CD4-positive, alpha-beta T cell (primary cell): Measurements from ENCODE around the gene PUSL1. TPM values are rescaled to one million over a fixed set of nuclear protein-coding genes. Genes with fewer than 3 reads are reported as not detected.
A peak's percentile ranks its signal among the peaks of the same experiment; 100 is the strongest.

Experiments used
- ATAC-seq: fragments of 200-7000 bp; cut with Tn5 transposase; one replicate; pipeline ENCODE4 v1.10.0; 2022; ENCODE audit warnings: mild to moderate bottlenecking; ENCODE audit not compliant: poor library complexity
- CTCF ChIA-PET: fragments of 350-600 bp; sonication (Branson Sonifier 250); formaldehyde crosslinking; loops from one replicate; lab custom pipeline; 2021; ENCODE audit warnings: antibody characterized with exemption, inconsistent platforms; lab: Charles Lee
- POLR2A ChIA-PET: fragments of 350-600 bp; sonication (Branson Sonifier 250); formaldehyde crosslinking; loops from one replicate; lab custom pipeline; 2021; ENCODE audit warnings: antibody characterized with exemption, inconsistent platforms; lab: Charles Lee
- DNase-seq, 14 experiments: peaks; one replicate each; pipeline ENCODE4 v3.0.0-alpha.2; 2013 to 2020; ENCODE audit warnings: mixed read lengths in 2 of 14
- H3K27ac ChIP-seq, 2 donors: one replicate each; pipeline versions ENCODE4 v1.5.1 to v1.7.0; 2013; ENCODE audit warnings: low read length in 2 of 2, low read depth in 1 of 2, mild to moderate bottlenecking in 1 of 2
- H3K27me3 ChIP-seq, 2 experiments: 1 replicate in 1 of 2; 2 replicates in 1 of 2; pipeline versions ENCODE4 v1.6.1 to v1.7.0; 2013; ENCODE audit warnings: low read length in 2 of 2, control low read depth in 1 of 2, mild to moderate bottlenecking in 1 of 2, moderate library complexity in 1 of 2; ENCODE audit not compliant: insufficient read depth in 2 of 2, control insufficient read depth in 1 of 2
- H3K36me3 ChIP-seq: one replicate; pipeline ENCODE4 v1.6.1; 2013; ENCODE audit warnings: low read length, control low read depth; ENCODE audit not compliant: insufficient read depth
- H3K4me1 ChIP-seq: one replicate; pipeline ENCODE4 v1.6.1; 2013; ENCODE audit warnings: low read length, control low read depth; ENCODE audit not compliant: insufficient read depth
- H3K4me3 ChIP-seq: one replicate; pipeline ENCODE4 v1.5.1; 2013; ENCODE audit warnings: mild to moderate bottlenecking, low read length, moderate library complexity
- H3K9me3 ChIP-seq, 2 experiments: 1 replicate in 1 of 2; 2 replicates in 1 of 2; pipeline versions ENCODE4 v1.6.1 to v1.7.0; 2013; ENCODE audit warnings: low read length in 2 of 2, mild to moderate bottlenecking in 2 of 2, control low read depth in 1 of 2, moderate library complexity in 1 of 2; ENCODE audit not compliant: control insufficient read depth in 1 of 2, insufficient read depth in 1 of 2
- H3K27ac Mint-ChIP-seq: one replicate; pipeline ENCODE4 v1.8.0; 2020; ENCODE audit warnings: mixed read lengths
- H3K27me3 Mint-ChIP-seq: one replicate; pipeline ENCODE4 v1.8.0; 2021; ENCODE audit warnings: mixed read lengths
- H3K36me3 Mint-ChIP-seq: one replicate; pipeline ENCODE4 v1.8.0; 2021; ENCODE audit warnings: low read depth, mixed read lengths
- H3K4me1 Mint-ChIP-seq: one replicate; pipeline ENCODE4 v1.8.0; 2021; ENCODE audit warnings: low read depth, mixed read lengths
- H3K4me3 Mint-ChIP-seq: one replicate; pipeline ENCODE4 v1.8.0; 2020; ENCODE audit warnings: mild to moderate bottlenecking, mixed read lengths
- H3K9me3 Mint-ChIP-seq: one replicate; pipeline ENCODE4 v1.8.0; 2020; ENCODE audit warnings: mixed read lengths
- intact Hi-C, 2 experiments: fragments of 100-400 bp; cut with DNase I in 1 of 2; cut with micrococcal nuclease in 1 of 2; formaldehyde crosslinking; loops; one replicate each; pipeline versions ENCODE4 v1.15.1 to v1.9.0; 2023 to 2025; cut with DNase I, micrococcal nuclease
- total RNA-seq, 174 experiments: library from RNA in 2 of 174; stranded (reverse) in 2 of 174; gene quantifications; one replicate each; pipeline ENCODE4 v1.2.3 and lab custom pipeline; 2021 to 2026
- TF ChIP-seq, protein P1 (sequence below): fragments of 200-600 bp; IDR thresholded peaks from one replicate; pipeline ENCODE4 v1.8.0; 2022; ENCODE audit warnings: antibody characterized with exemption, mild to moderate bottlenecking

PUSL1 gene
- total RNA-seq, 2 experiments from 2014 or later, result 18.1 to 19.2 TPM

DNA sequence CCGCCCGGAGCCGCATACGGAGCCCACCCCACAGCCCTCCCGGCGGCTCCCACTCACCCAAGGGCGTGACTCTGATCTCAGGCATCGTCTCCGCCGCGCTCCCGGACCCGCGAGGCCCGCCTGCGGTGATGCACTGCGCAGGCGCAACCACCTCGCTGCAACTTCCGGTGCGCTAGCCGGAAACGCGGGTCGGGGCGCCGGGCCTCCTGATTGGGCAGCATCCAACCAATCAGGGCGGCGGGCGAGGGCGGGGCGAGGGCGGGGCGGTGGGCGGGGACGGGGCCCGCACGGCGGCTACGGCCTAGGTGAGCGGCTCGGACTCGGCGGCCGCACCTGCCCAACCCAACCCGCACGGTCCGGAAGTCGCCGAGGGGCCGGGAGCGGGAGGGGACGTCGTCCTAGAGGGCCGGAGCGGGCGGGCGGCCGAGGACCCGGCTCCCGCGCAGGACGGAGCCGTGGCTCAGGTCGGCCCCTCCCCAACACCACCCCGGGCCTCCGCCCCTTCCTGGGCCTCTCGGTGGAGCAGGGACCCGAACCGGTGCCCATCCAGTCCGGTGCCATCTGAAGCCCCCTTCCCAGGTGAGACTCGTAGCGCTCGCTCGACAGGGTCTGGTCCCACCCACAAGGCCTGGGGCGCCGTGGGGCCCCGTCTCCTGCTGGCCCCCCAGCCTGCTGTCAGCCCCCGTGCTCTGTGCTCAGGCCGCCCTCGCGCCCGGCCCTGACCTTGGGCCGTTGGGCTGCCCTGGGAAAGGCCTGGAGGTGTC, 16.3 kb downstream of the PUSL1 start, which contains the start of the genes CPTP and INTS11:
CPTP (plus strand) TSS at position 279 of the 764 bp plus-strand sequence. CDS start 2,109 bp downstream, outside the sequence.
INTS11 (minus strand) TSS at position 137 of the 764 bp plus-strand sequence; CDS start at position 85, 52 bp downstream.
- POLR2A ChIA-PET, result interaction anchor here (0.9 kb wide), 1 partner anchor 15 kb away, joined by 4 read pairs; no protein-coding TSS in a partner anchor
- H3K4me3 Mint-ChIP-seq, result peak within 1 kb of the TSS; percentile 93
- peaks cover 14% of the 10 kb centered on the region for H3K36me3 Mint-ChIP-seq
- no peaks in the 10 kb centered on the region for H3K27me3 Mint-ChIP-seq
- Histone ChIP-seq H3K4me1 (peaks cover 56% of the 10 kb centered on the region), H3K27ac (peak within 1 kb of the TSS; percentile 61 to 70), H3K27me3 (no peaks in the 10 kb centered on the region), H3K9me3 (peaks cover 0 to 4% of the 10 kb centered on the region in 2 experiments), H3K4me3 (peak within 1 kb of the TSS; percentile 69), H3K36me3 (peaks cover 34% of the 10 kb centered on the region)
- CTCF ChIA-PET, result no interaction called here
- TF ChIP-seq, protein P1, sequence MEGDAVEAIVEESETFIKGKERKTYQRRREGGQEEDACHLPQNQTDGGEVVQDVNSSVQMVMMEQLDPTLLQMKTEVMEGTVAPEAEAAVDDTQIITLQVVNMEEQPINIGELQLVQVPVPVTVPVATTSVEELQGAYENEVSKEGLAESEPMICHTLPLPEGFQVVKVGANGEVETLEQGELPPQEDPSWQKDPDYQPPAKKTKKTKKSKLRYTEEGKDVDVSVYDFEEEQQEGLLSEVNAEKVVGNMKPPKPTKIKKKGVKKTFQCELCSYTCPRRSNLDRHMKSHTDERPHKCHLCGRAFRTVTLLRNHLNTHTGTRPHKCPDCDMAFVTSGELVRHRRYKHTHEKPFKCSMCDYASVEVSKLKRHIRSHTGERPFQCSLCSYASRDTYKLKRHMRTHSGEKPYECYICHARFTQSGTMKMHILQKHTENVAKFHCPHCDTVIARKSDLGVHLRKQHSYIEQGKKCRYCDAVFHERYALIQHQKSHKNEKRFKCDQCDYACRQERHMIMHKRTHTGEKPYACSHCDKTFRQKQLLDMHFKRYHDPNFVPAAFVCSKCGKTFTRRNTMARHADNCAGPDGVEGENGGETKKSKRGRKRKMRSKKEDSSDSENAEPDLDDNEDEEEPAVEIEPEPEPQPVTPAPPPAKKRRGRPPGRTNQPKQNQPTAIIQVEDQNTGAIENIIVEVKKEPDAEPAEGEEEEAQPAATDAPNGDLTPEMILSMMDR, result no peak
- H3K4me1 Mint-ChIP-seq, result peaks cover 28% of the 10 kb centered on the region
- H3K9me3 Mint-ChIP-seq, result no peaks in the 10 kb centered on the region
- peak; percentile 84 for ATAC-seq
- H3K27ac Mint-ChIP-seq, result peak within 1 kb of the TSS; percentile 81
- peak; percentile 93 to 98 (median 96) for DNase-seq
- intact Hi-C loops, result loop anchor here (1.0 to 2.0 kb wide), 4 partner anchors 16 to 51 kb away; partner anchors contain the start of genes DVL1 (in 1 of the 2), PUSL1 (in 1 of the 2) and UBE2J2 (in 1 of the 2)

- Histone ChIP-seq H3K27ac (peak overlapping the region; percentile 61 to 70), H3K4me1 (peaks cover 55% of the 10 kb centered on the region), H3K36me3 (peaks cover 26% of the 10 kb centered on the region), H3K9me3 (peaks cover 0 to 4% of the 10 kb centered on the region in 2 experiments), H3K4me3 (peak overlapping the region; percentile 69), H3K27me3 (no peaks in the 10 kb centered on the region)
- Mint-ChIP-seq H3K4me1 (peaks cover 28% of the 10 kb centered on the region), H3K4me3 (peak overlapping the region; percentile 80), H3K27ac (peak overlapping the region; percentile 74), H3K36me3 (peaks cover 10% of the 10 kb centered on the region), H3K27me3 (no peaks in the 10 kb centered on the region), H3K9me3 (no peaks in the 10 kb centered on the region)
- ChIA-PET POLR2A (interaction anchor here (0.9 to 1.0 kb wide), 2 partner anchors 16 to 50 kb away, joined by 4 to 6 read pairs; partner anchors contain the start of gene AURKAIP1), CTCF (no interaction called here)
- ATAC-seq, result peak; percentile 5
- TF ChIP-seq, protein P1, result no peak
- intact Hi-C loops, result loop anchor here (1.0 to 2.0 kb wide), 2 partner anchors 22 to 23 kb away; partner anchors contain the start of gene DVL1 (in 1 of the 2)
- DNase-seq, result peak in 1 of 14 experiments; percentile 11
Measured at GRCh38 chr1:1325288-1326074, 17.1 kb downstream of the PUSL1 start.

DNA sequence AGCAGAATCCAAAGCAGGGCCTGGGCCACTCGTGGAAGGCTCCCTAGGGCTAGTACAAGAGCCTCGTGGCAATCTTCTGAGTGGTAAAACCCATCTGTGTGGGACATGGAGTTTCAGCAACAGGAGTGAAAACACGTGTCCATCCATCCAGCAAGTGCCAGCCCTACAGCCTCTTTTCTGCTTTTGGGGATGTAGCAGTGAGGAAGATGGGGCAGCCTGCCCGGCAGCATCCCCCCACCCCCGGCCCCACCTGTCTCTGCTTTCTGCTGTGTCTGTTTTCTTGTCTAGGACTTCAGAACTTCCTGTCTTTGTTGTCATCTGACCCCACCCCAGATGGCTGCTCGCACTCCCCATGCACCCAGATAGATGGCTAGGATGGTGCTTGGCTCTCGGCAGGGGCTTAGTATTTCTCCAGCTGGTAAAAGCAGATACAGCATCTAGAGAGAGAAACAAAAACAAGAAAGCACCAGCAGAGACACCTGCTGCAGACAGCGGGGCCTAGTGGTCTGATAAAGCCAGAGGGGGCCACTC, 17.7 kb downstream of the PUSL1 start:
- Histone ChIP-seq H3K36me3 (peaks cover 21% of the 10 kb centered on the region), H3K4me3 (peak overlapping the region; percentile 69), H3K4me1 (peaks cover 50% of the 10 kb centered on the region), H3K9me3 (peaks cover 0 to 4% of the 10 kb centered on the region in 2 experiments), H3K27ac (no peak overlapping the region), H3K27me3 (no peaks in the 10 kb centered on the region)
- Mint-ChIP-seq H3K27me3 (no peaks in the 10 kb centered on the region), H3K27ac (peak overlapping the region; percentile 74), H3K9me3 (no peaks in the 10 kb centered on the region), H3K4me1 (peaks cover 28% of the 10 kb centered on the region), H3K4me3 (peak overlapping the region; percentile 80), H3K36me3 (peaks cover 10% of the 10 kb centered on the region)
- TF ChIP-seq, protein P1, result no peak
- intact Hi-C loops, result no loop called here
- no peak for DNase-seq
- CTCF ChIA-PET, result no interaction called here
- no peak for ATAC-seq
- POLR2A ChIA-PET, result interaction anchor here (1.0 kb wide), 2 partner anchors 46 to 49 kb away, joined by 3 to 6 read pairs; partner anchors contain the start of gene AURKAIP1
